ENCODE measurements around the gene CD8A.
A peak's percentile ranks its signal among the peaks of the same experiment; 100 is the strongest.
"Not testable (repeated sequence)": the region's sequence is repeated elsewhere in the genome, so short reads cannot be mapped to it uniquely, and the experiment has no call there.

CD8A gene

GRCh38 chr2:86776532-86776931 lies 14.2 kb downstream of the CD8A start:
- DNase-seq (ENCODE audit: low spot score): no peak

- DNase-seq (ENCODE audit: low spot score): no peak
Measured at GRCh38 chr2:86775338-86775737, 15.4 kb downstream of the CD8A start.

GRCh38 chr2:86774862-86775261 lies 15.9 kb downstream of the CD8A start:
- DNase-seq (ENCODE audit: low spot score): no peak

- DNase-seq (ENCODE audit: low spot score): no peak
Measured at GRCh38 chr2:86772611-86773010, 18.1 kb downstream of the CD8A start.

- DNase-seq (ENCODE audit: low spot score): no peak
Measured at GRCh38 chr2:86770816-86771301, 19.9 kb downstream of the CD8A start.

GRCh38 chr2:86769838-86770237 lies 20.9 kb downstream of the CD8A start:
- DNase-seq (ENCODE audit: low spot score): no peak

GRCh38 chr2:86768189-86768949 lies 22.3 kb downstream of the CD8A start:
- DNase-seq (ENCODE audit: low spot score): no peak

- DNase-seq (ENCODE audit: low spot score): no peak
Measured at GRCh38 chr2:86765310-86765695, 25.4 kb downstream of the CD8A start.

- DNase-seq (ENCODE audit: low spot score): peak; percentile 63
Measured at GRCh38 chr2:86764661-86765309, 25.9 kb downstream of the CD8A start.

GRCh38 chr2:86760371-86760770 lies 30.3 kb downstream of the CD8A start:
- no peak for DNase-seq (ENCODE audit: low spot score)

GRCh38 chr2:86758405-86758804 lies 32.3 kb downstream of the CD8A start:
- DNase-seq (ENCODE audit: low spot score): no peak

GRCh38 chr2:86753606-86754005 lies 37.1 kb downstream of the CD8A start:
- DNase-seq (ENCODE audit: low spot score): no peak

GRCh38 chr2:86752934-86753333 lies 37.8 kb downstream of the CD8A start:
- no peak for DNase-seq (ENCODE audit: low spot score)

GRCh38 chr2:86751778-86752177 lies 38.9 kb downstream of the CD8A start:
- no peak for DNase-seq (ENCODE audit: low spot score)

GRCh38 chr2:86750240-86750839 lies 40.4 kb downstream of the CD8A start:
- no peak for DNase-seq (ENCODE audit: low spot score)

GRCh38 chr2:86747711-86748639 lies 42.7 kb downstream of the CD8A start:
- DNase-seq (ENCODE audit: low spot score): peak; percentile 40

- no peak for DNase-seq (ENCODE audit: low spot score)
Measured at GRCh38 chr2:86746939-86747338, 43.8 kb downstream of the CD8A start.

- DNase-seq (ENCODE audit: low spot score): no peak
Measured at GRCh38 chr2:86744152-86744551, 46.6 kb downstream of the CD8A start.

GRCh38 chr2:86741889-86742498 lies 48.7 kb downstream of the CD8A start:
- DNase-seq (ENCODE audit: low spot score): not testable (repeated sequence)

- DNase-seq (ENCODE audit: low spot score): not testable (repeated sequence)
Measured at GRCh38 chr2:86739889-86740288, 50.8 kb downstream of the CD8A start.

GRCh38 chr2:86739485-86739884 lies 51.2 kb downstream of the CD8A start:
- not testable (repeated sequence) for DNase-seq (ENCODE audit: low spot score)

GRCh38 chr2:86734896-86735295 lies 55.8 kb downstream of the CD8A start:
- not testable (repeated sequence) for DNase-seq (ENCODE audit: low spot score)

Measured in iPS-NIHi11 (cell line).